H9 (cell line): ENCODE measurements around the gene TNIK. TPM values are rescaled to one million over a fixed set of nuclear protein-coding genes. Genes with fewer than 3 reads are reported as not detected.

Experiments used
- DNase-seq: peaks from one replicate; pipeline ENCODE4 v3.0.0-alpha.2; 2017
- H2AFZ ChIP-seq: one replicate; pipeline ENCODE4 v1.6.1; 2013; ENCODE audit warnings: mild to moderate bottlenecking, low read length, control low read depth, moderate library complexity
- H2AK5ac ChIP-seq: 2 replicates; pipeline ENCODE4 v1.6.1; 2013; ENCODE audit warnings: low read length, control low read depth, mixed read lengths; ENCODE audit not compliant: insufficient read length
- H2BK120ac ChIP-seq: one replicate; pipeline ENCODE4 v1.6.1; 2013; ENCODE audit warnings: low read depth, mild to moderate bottlenecking, low read length, control low read depth, inconsistent platforms; ENCODE audit not compliant: poor library complexity, severe bottlenecking
- H2BK12ac ChIP-seq: 2 replicates; pipeline ENCODE4 v1.6.1; 2013; ENCODE audit warnings: low read length, control low read depth, mixed read lengths, low read depth; ENCODE audit not compliant: insufficient read length
- H2BK15ac ChIP-seq: 2 replicates; pipeline ENCODE4 v1.6.1; 2013; ENCODE audit warnings: low read depth, low read length, control low read depth
- H2BK20ac ChIP-seq: one replicate; pipeline ENCODE4 v1.6.1; 2013; ENCODE audit warnings: low read depth, mild to moderate bottlenecking, low read length, control low read depth, inconsistent platforms; ENCODE audit not compliant: poor library complexity, severe bottlenecking
- H2BK5ac ChIP-seq: 2 replicates; pipeline ENCODE4 v1.6.1; 2013; ENCODE audit warnings: low read length, control low read depth, mixed read lengths; ENCODE audit not compliant: insufficient read length
- H3K14ac ChIP-seq: 2 replicates; pipeline ENCODE4 v1.6.1; 2013; ENCODE audit warnings: low read length, control low read depth; ENCODE audit not compliant: insufficient read depth
- H3K18ac ChIP-seq: 2 replicates; pipeline ENCODE4 v1.6.1; 2013; ENCODE audit warnings: low read depth, mild to moderate bottlenecking, mixed read lengths, low read length, control low read depth; ENCODE audit not compliant: insufficient read length
- H3K23ac ChIP-seq: 2 replicates; pipeline ENCODE4 v1.6.1; 2013; ENCODE audit warnings: low read length, control low read depth, mixed read lengths, low read depth; ENCODE audit not compliant: insufficient read length
- H3K23me2 ChIP-seq: 2 replicates; pipeline ENCODE4 v1.6.1; 2013; ENCODE audit warnings: low read depth, mild to moderate bottlenecking, mixed read lengths, low read length, control low read depth; ENCODE audit not compliant: insufficient read length, poor library complexity, severe bottlenecking
- H3K27ac ChIP-seq: 2 replicates; pipeline ENCODE4 v1.5.1; 2013; ENCODE audit warnings: low read length, control low read depth, mixed read lengths, low read depth; ENCODE audit not compliant: insufficient read length
- H3K27me3 ChIP-seq: 2 replicates; pipeline ENCODE4 v1.6.1; 2013; ENCODE audit warnings: low read length, control low read depth, inconsistent platforms; ENCODE audit not compliant: insufficient read depth
- H3K4ac ChIP-seq: 2 replicates; pipeline ENCODE4 v1.6.1; 2013; ENCODE audit warnings: low read depth, mild to moderate bottlenecking, control low read depth, inconsistent platforms, low read length, moderate library complexity
- H3K4me1 ChIP-seq: 2 replicates; pipeline ENCODE4 v1.6.1; 2013; ENCODE audit warnings: low read length, control low read depth, inconsistent platforms; ENCODE audit not compliant: insufficient read depth
- H3K4me2 ChIP-seq: 2 replicates; pipeline ENCODE4 v1.6.1; 2013; ENCODE audit warnings: low read length, control low read depth, mixed read lengths; ENCODE audit not compliant: insufficient read length, insufficient read depth
- H3K56ac ChIP-seq: 2 replicates; pipeline ENCODE4 v1.6.1; 2013; ENCODE audit warnings: low read depth, mild to moderate bottlenecking, mixed read lengths, low read length, control low read depth; ENCODE audit not compliant: insufficient read length
- H3K79me1 ChIP-seq: 2 replicates; pipeline ENCODE4 v1.6.1; 2013; ENCODE audit warnings: low read depth, mild to moderate bottlenecking, moderate library complexity, low read length, control low read depth, inconsistent platforms; ENCODE audit not compliant: insufficient read depth, poor library complexity, severe bottlenecking
- H3K79me2 ChIP-seq: 2 replicates; pipeline ENCODE4 v1.6.1; 2013; ENCODE audit warnings: low read length, control low read depth, inconsistent platforms; ENCODE audit not compliant: insufficient read depth
- H3K9ac ChIP-seq: 2 replicates; pipeline ENCODE4 v1.6.1; 2013; ENCODE audit warnings: low read length, control low read depth, mixed read lengths; ENCODE audit not compliant: insufficient read length; ENCODE audit errors: extremely low read depth
- H3K9me3 ChIP-seq: one replicate; pipeline ENCODE4 v1.6.1; 2013; ENCODE audit warnings: low read depth, low read length, inconsistent platforms; ENCODE audit not compliant: control insufficient read depth
- H3T11ph ChIP-seq: one replicate; pipeline ENCODE4 v1.6.1; 2013; ENCODE audit warnings: mild to moderate bottlenecking, low read length, control low read depth, inconsistent platforms
- H4K20me1 ChIP-seq: one replicate; pipeline ENCODE4 v1.6.1; 2013; ENCODE audit not compliant: control insufficient read depth, insufficient read length, insufficient read depth
- H4K5ac ChIP-seq: 2 replicates; pipeline ENCODE4 v1.6.1; 2013; ENCODE audit warnings: low read depth, mild to moderate bottlenecking, mixed read lengths, low read length, control low read depth; ENCODE audit not compliant: insufficient read length
- H4K8ac ChIP-seq: replicated peaks from 2 replicates; pipeline ENCODE4 v1.6.1; 2013; ENCODE audit warnings: low read length, control low read depth, mixed read lengths, low read depth; ENCODE audit not compliant: insufficient read length
- H4K91ac ChIP-seq: 2 replicates; pipeline ENCODE4 v1.6.1; 2013; ENCODE audit warnings: low read depth, mild to moderate bottlenecking, moderate library complexity, mixed read lengths, low read length, control low read depth; ENCODE audit not compliant: insufficient read length
- H3K27ac Mint-ChIP-seq, 3 experiments: 2 replicates in 2 of 3; 3 replicates in 1 of 3; pipeline ENCODE4 v1.8.0; 2020 to 2021; ENCODE audit warnings: mixed read lengths in 3 of 3, mild to moderate bottlenecking in 1 of 3, moderate library complexity in 1 of 3
- H3K27me3 Mint-ChIP-seq: 2 replicates; pipeline ENCODE4 v1.8.0; 2021; ENCODE audit warnings: low read depth, mild to moderate bottlenecking, moderate library complexity, mixed read lengths
- H3K36me3 Mint-ChIP-seq, 3 experiments: 2 replicates in 2 of 3; 3 replicates in 1 of 3; pipeline ENCODE4 v1.8.0; 2020 to 2021; ENCODE audit warnings: low read depth in 3 of 3, mixed read lengths in 3 of 3; ENCODE audit not compliant: insufficient read depth in 1 of 3
- H3K4me1 Mint-ChIP-seq, 2 experiments: 2 replicates each; pipeline ENCODE4 v1.8.0; 2020; ENCODE audit warnings: mixed read lengths in 2 of 2
- H3K4me3 Mint-ChIP-seq, 2 experiments: 2 replicates in 1 of 2; 3 replicates in 1 of 2; pipeline ENCODE4 v1.8.0; 2020 to 2021; ENCODE audit warnings: mild to moderate bottlenecking in 2 of 2, mixed read lengths in 2 of 2, moderate library complexity in 1 of 2
- H3K9me3 Mint-ChIP-seq, 2 experiments: 2 replicates in 1 of 2; 3 replicates in 1 of 2; pipeline ENCODE4 v1.8.0; 2020; ENCODE audit warnings: mild to moderate bottlenecking in 2 of 2, mixed read lengths in 2 of 2, moderate library complexity in 1 of 2
- CTCF ChIP-seq: fragments of 200-600 bp; sonication (generic); conservative IDR thresholded peaks from 3 replicates; pipeline ENCODE4 v1.8.0; 2021; ENCODE audit warnings: antibody characterized with exemption, mild to moderate bottlenecking
- WGBS: extraction: QIAGEN DNeasy Blood & Tissue Kit; methylation state at CpG from one replicate; pipeline ENCODE4 v1.1.7; 2013; ENCODE audit warnings: missing lambda C conversion rate, low lambda C conversion rate, mixed read lengths; ENCODE audit not compliant: insufficient read length; ENCODE audit errors: extremely low coverage; 5-methylcytosine and 5-hydroxymethylcytosine counted together
- total RNA-seq: library from RNA; stranded (reverse); gene quantifications from 2 replicates; pipeline ENCODE4 v1.2.1, GENCODE V29; 2021

The TNIK gene
- total RNA-seq, 1 experiment from 2014 or later: 15.9 TPM

DNA sequence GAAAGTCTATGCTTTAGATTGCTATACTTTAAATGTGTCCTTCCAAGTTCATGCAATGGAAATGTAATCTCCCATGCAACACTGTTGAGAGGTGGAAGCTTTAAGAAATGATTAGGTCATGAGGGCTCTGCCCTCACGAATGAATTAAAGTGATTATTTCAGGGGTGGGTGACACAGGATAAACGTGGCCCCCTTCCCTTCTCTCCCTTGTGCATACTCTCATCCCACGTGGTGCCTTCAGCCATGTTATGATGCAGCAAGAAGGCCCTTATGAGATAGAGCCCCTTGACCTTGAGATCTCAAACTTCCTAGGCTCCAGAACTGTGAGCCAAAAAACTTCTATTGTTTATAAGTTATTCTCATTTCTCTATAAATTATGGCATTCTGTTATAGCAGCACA is 183.3 kb downstream of the TNIK start:
- Histone ChIP-seq H4K8ac (no peak overlapping the region), H3K14ac (no peak overlapping the region), H3K4ac (no peak overlapping the region), H3K9ac (no peak overlapping the region), H2BK15ac (no peak overlapping the region), H4K5ac (no peak overlapping the region), H2AFZ (no peak overlapping the region), H3K79me2 (no peaks in the 10 kb centered on the region; the same call in 1 of the 2 replicates), H2BK12ac (no peak overlapping the region), H3K56ac (no peak overlapping the region), H3K27ac (no peak overlapping the region), H3K27me3 (no peaks in the 10 kb centered on the region), H3K4me2 (no peak overlapping the region), H2AK5ac (no peak overlapping the region), H2BK5ac (no peak overlapping the region), H3K23me2 (no peaks in the 10 kb centered on the region), H2BK120ac (no peak overlapping the region), H3K79me1 (no peaks in the 10 kb centered on the region), H4K20me1 (no peaks in the 10 kb centered on the region), H3K4me1 (peaks cover 5% of the 10 kb centered on the region), H2BK20ac (no peak overlapping the region), H3T11ph (no peak overlapping the region), H4K91ac (no peak overlapping the region), H3K23ac (no peak overlapping the region), H3K9me3 (no peaks in the 10 kb centered on the region), H3K18ac (no peak overlapping the region)
- no peaks in the 10 kb centered on the region for H3K27me3 Mint-ChIP-seq
- TF ChIP-seq CTCF: no peak
- no CpG with 5 or more reads among the region's 3 CpGs for WGBS
- H3K36me3 Mint-ChIP-seq: peaks cover 0 to 5% (median 4%) of the 10 kb centered on the region in 3 experiments; a peak in 3 of 7 replicates
- no peaks in the 10 kb centered on the region; a peak in 1 of 5 replicates for H3K9me3 Mint-ChIP-seq
- DNase-seq: no peak
- H3K27ac Mint-ChIP-seq: no peak overlapping the region
- peaks cover 15 to 28% of the 10 kb centered on the region in 2 experiments for H3K4me1 Mint-ChIP-seq
- H3K4me3 Mint-ChIP-seq: no peak overlapping the region
